C4-2B (cell line): ENCODE data around the gene ITPR2.

Experiments
- H3K27ac ChIP-seq: fragments of 450-650 bp; 2 replicates; pipeline ENCODE4 v1.5.1; 2017
- CTCF ChIP-seq: fragments of 450-650 bp; conservative IDR thresholded peaks from 2 replicates; pipeline ENCODE4 v1.5.1; 2017; ENCODE audit warnings: mild to moderate bottlenecking
- ZFX ChIP-seq: fragments of 450-650 bp; IDR thresholded peaks from 2 replicates; pipeline ENCODE4 v1.6.1; 2017

Gene ITPR2

DNA sequence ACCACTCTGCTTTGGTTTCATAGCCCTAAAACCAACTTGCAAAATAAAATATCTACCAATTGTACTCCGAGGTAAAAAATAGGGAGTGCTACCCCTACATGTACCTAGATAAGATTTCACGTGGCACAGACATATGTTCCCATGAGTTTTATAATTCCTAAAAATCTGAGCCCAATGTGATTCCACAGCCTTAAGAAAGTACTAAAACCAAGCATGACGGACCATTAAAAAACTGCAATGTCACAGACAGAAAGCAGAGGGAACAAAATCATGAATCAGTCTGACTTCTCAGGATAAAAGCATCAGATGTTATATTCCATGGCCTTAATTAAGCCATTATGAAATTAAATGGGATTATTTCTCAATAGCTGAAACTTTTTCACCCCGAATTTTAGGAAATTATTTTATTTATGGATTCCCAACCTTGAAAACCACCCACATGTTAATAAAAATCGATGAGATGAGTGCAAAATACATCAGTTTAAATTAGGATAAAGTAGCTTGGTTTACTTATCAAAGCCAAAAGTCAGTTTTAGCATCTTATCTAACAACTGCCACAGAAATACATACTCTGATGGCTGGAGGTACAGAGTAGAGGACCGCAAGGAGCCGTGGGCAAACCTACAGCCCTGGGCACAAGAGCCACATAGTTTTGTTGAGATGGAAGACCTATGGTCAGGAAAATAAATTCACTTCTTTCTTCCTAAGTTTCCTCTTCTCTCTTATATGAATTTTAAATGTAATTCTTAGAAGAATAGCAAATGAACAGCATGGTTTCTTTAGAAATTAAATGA is 4.5 kb downstream of the ITPR2 start:
- no peak overlapping the region for H3K27ac ChIP-seq

GRCh38 chr12:26826437-26826836 is 6.6 kb downstream of the ITPR2 start:
- TF ChIP-seq CTCF, result no peak
- no peak for TF ChIP-seq ZFX
- no peak overlapping the region for H3K27ac ChIP-seq

More for the DNA sequence above, 4.5 kb downstream of the ITPR2 start:
- no peak for TF ChIP-seq ZFX
- TF ChIP-seq CTCF, result no peak

GRCh38 chr12:26825459-26826016 is 7.5 kb downstream of the ITPR2 start:
- no peak overlapping the region for H3K27ac ChIP-seq
- no peak for TF ChIP-seq ZFX

- no peak for TF ChIP-seq ZFX
- no peak for TF ChIP-seq CTCF
- H3K27ac ChIP-seq, result no peak overlapping the region
Observed at GRCh38 chr12:26823390-26823789, 9.6 kb downstream of the ITPR2 start.

DNA sequence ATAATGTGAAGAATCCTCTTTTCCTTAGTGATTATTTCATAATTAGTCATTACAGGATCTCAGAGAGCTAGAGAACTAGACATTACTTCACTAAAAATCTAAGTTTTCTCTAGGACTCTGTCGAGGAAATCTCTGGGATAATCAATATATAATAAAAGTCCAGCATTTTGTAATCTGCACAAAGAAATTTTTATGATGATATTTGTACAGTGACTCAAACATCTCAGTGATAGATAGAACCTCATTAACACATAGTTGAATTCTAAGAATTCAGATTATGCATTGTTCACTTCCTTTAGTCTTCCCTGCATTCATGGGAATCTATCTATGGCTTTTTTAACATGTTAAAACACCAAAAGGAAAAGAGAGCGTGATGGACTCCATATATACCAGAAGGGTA is 11.0 kb downstream of the ITPR2 start:
- TF ChIP-seq CTCF (no peak), ZFX (no peak)

DNA sequence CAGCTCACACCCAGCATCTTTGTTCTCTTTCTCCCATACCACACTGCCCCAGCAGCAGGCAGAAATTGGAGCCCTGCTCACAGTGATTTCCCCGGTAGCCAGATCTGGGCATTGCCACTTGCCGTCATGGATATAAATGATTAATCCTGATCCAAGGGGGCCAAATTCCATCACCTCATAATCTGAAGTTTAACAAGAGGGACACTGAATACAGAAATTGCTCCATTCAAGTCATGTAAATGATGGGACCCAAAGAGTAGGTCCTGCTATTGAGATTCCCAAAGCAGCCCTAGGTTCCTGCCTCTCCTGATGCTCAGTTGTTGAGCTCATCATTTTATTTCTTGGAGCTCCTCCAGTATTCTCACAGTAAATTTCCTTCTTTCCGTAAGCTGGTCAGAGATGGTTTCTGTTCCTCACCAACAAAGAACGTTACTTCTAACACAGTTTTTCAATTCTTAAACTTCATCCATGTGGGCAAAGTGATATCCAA is 11.7 kb downstream of the ITPR2 start:
- H3K27ac ChIP-seq, result no peak overlapping the region
- TF ChIP-seq CTCF, result no peak
- no peak for TF ChIP-seq ZFX

More for the DNA sequence above, 11.0 kb downstream of the ITPR2 start:
- H3K27ac ChIP-seq, result no peak overlapping the region

GRCh38 chr12:26818636-26819035 is 14.4 kb downstream of the ITPR2 start:
- no peak for TF ChIP-seq CTCF
- no peak for TF ChIP-seq ZFX
- no peak overlapping the region for H3K27ac ChIP-seq

DNA sequence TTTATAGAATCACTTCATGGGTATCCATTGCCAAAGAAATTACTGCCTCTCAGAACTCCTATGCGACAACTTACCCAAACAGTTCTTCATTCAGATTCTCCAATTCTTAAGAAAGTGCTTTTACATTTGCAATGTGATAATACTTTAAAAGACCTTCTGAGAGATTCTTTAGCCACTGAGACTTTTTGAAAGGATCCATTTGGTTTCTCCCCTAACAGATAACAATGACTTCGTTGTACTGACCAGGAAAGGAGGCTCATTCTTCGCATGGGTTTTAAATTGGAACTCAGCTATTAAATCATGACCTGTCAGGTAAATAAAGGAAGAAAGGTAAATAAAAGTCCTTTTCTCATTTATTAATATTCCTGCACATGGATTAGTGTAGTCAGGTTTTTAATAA is 14.8 kb downstream of the ITPR2 start:
- H3K27ac ChIP-seq, result no peak overlapping the region
- no peak for TF ChIP-seq CTCF
- TF ChIP-seq ZFX, result no peak
